GM19395 (cell line): ENCODE data around the gene LOC128125822.
"Not testable (repeated sequence)": the region's sequence is repeated elsewhere in the genome, so short reads cannot be mapped to it uniquely, and the experiment has no call there.

Experiments
- ATAC-seq: cut with Tn5 transposase; IDR thresholded peaks from one replicate; pipeline ENCODE4 v1.9.1; 2021; ENCODE audit warnings: mild to moderate bottlenecking, moderate library complexity; ENCODE audit not compliant: unreplicated experiment

The LOC128125822 gene

GRCh38 chr6:63572044-63572746 lies at the start of gene LOC128125822, which contains the start of gene PTP4A1:
Gene LOC128125822 (plus strand): TSS chr6:63572480.
Gene PTP4A1 (plus strand): TSS chr6:63572480. CDS start chr6:63576881, 4,401 bp downstream.
- peak; percentile 89 for ATAC-seq

- ATAC-seq: not testable (repeated sequence)
Measured at GRCh38 chr6:63522911-63523287, 49.4 kb upstream of the LOC128125822 start.

- no peak for ATAC-seq
Measured at GRCh38 chr6:63523630-63524029, 48.6 kb upstream of the LOC128125822 start.

DNA sequence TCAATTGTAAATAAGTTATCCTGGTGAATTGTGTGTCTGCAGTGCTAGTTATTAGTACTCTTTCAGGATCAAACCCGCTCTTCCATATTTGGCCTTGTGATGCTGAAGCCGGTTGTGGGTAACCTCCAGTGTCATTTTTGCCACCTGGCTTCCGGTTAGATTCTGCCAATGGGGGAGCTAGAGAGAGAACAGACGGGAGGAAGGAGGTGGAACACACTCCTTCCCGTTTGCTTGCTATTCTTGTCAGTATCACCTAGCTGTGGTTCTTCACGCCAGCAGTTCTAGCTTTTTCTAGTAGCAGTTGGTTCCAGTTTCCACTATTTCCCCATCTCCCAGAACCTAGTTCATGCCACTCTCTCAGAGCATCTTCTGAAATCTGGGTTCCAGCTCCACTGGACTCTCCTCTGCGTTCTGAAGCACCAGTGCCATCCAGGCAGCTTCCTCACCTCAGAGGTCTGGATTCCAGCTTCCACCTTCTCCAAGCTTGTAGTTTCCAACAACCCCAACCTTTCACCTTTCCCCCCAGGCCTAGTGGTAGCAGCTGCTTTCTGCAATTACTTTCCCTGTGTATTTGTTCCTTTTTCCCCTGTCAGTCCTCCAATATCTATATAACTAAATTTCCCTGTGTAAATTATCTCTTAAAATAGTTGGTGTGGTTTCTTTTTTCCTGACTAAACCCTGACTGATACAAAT lies 46.9 kb upstream of the LOC128125822 start:
- ATAC-seq: peak; percentile 33

DNA sequence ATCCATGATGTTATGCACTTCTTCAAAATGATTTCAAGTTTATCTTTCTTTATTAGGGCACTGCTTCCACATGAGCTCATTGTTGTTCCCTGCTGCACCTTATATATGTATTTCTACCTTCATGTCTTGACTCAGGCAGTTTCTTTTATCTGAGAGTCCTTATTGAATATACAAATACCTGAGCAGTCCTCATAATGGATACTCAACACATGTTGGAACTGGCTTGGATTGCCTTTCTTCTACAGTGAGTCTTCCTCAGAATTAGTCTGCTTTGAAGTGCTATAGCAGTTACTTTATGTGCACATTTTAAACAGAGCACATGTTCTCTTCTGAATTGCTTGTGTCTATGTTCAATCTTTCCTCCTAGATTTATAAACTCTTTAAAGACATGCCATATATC lies 45.3 kb upstream of the LOC128125822 start:
- no peak for ATAC-seq

GRCh38 chr6:63527658-63528514 lies 44.4 kb upstream of the LOC128125822 start:
- no peak for ATAC-seq

DNA sequence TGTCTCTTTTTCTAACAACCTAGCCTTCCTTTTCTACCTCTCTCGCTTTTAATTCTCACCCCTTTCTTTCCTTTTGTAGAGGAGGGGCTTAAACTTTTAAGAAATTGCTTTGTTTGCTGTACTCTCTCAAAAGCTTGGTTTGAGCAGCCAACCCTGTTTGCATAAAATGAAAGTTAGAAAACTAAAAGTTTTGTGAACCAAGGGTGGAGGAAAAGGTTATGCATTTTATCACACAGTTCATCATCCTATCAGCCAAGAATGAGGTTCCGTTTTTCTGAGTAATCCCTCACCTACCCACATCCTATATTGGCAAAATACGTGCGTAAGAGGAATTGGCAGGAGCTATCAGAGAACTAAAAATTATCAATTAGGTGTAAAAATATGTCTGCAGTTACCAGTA lies 42.8 kb upstream of the LOC128125822 start:
- ATAC-seq: peak; percentile 40

- no peak for ATAC-seq
Measured at GRCh38 chr6:63530182-63530581, 42.1 kb upstream of the LOC128125822 start.

DNA sequence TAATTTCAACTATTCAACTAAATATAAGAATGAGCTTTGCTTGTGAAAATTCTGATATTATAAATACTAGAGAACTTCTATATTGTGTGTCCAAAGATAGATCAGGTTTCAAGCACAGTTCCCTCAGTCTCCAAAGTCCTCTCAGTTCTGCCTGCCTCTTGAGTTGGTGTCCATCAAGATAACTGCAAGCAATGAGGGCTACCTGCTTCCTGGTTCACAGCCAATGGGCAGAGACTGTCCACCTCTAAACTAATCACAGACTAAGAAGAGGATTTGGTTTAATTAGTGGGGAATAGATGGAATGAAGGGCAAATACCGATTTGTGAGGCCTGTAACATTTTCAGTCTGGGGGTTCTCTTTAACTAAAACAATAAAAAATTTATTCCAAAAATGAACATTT lies 41.3 kb upstream of the LOC128125822 start:
- ATAC-seq: no peak

GRCh38 chr6:63533026-63533425 lies 39.3 kb upstream of the LOC128125822 start:
- no peak for ATAC-seq

- no peak for ATAC-seq
Measured at GRCh38 chr6:63533952-63534351, 38.3 kb upstream of the LOC128125822 start.

GRCh38 chr6:63537201-63537958 lies 34.9 kb upstream of the LOC128125822 start:
- ATAC-seq: peak; percentile 77

DNA sequence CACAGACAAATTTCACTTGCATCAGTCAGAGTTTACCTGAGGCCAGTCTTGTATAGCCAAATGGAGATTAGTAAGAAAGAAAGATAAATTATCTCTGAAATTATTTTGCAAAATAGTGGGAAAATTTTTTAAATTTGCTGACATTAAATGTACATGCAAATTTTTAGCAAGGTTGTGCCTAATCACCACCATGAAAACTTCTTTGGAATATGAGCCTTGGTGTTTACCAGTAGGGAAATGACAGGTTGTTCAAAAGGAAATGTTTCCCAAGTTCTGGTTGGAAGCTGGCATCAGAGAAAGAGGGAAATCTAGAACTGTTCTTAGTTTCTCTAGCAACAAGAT lies 34.4 kb upstream of the LOC128125822 start:
- ATAC-seq: no peak

- ATAC-seq: no peak
Measured at GRCh38 chr6:63538550-63538949, 33.7 kb upstream of the LOC128125822 start.

DNA sequence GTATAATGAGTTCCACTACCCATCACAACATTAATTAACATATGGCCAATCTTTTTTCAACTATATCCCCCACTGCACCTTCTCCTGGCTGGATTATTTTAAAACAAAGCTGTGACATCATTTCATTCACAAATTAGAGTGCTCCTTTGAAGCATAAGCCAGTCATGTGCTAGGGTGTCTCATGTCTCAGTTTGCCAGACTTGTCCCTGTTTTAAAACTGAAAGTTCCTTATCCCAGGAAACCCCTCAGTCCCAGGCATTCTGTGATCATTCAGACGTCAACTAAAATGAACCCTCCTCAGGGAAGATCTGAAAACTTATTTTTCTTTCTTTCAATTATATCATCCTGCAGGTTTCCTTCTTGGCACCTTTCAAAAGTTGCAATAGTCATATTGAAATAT lies 29.3 kb upstream of the LOC128125822 start:
- no peak for ATAC-seq

GRCh38 chr6:63543982-63544381 lies 28.3 kb upstream of the LOC128125822 start:
- no peak for ATAC-seq

DNA sequence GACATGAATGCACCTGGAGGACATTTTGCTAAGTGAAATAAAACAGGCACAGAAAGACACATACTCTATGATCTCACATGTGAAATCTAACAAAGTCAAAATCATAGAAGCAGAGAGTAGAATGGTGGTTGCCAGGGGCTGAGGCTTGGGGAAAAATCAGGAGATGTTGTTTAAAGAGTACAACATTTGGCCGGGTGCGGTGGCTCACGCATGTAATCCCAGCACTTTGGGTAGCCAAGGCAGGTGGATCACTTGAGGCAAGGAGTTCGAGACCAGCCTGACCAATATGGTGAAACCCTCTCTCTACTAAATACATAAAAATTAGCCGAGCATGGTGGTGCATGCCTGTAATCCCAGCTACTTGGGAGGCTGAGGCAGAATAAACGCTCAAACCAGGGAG lies 26.0 kb upstream of the LOC128125822 start:
- no peak for ATAC-seq

DNA sequence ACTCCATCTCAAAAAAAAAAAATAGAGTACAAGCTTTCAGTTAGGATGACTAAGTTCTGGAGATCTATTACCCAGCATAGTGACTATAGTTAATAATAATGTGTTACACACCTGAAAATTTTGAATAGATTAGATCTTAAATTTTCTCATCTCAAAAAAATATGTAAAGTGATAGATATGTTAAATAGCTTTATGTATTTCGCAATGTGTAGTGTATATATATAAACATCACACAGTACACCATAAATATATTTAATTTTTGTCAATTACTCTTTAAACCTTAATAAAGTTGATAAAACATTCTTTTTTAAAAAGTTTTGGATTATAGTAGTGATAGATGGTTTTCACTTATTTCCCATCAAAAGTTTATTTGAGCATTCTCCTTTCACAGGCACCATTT lies 25.6 kb upstream of the LOC128125822 start:
- ATAC-seq: no peak

DNA sequence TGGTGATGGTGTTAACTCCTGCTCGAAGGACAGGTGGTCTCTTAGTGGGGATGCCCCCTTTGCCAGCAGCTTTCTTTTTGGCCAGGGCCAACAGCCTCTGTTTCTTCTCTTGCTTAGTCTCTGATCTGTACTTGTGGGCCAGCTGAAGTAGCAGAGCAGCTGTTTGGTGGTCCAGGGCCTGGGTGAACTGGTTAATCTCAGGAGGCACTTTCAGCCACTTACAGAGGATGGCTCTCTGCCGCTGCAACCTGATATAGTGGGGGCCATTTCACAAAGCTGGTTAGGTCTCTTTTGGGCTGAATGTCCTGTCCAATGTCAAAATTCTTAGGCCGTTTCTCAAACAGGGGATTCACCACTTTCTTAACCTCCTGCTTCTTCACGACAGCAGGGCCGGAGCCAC lies 23.2 kb upstream of the LOC128125822 start:
- no peak for ATAC-seq

GRCh38 chr6:63553208-63553607 lies 19.1 kb upstream of the LOC128125822 start:
- ATAC-seq: peak; percentile 98

DNA sequence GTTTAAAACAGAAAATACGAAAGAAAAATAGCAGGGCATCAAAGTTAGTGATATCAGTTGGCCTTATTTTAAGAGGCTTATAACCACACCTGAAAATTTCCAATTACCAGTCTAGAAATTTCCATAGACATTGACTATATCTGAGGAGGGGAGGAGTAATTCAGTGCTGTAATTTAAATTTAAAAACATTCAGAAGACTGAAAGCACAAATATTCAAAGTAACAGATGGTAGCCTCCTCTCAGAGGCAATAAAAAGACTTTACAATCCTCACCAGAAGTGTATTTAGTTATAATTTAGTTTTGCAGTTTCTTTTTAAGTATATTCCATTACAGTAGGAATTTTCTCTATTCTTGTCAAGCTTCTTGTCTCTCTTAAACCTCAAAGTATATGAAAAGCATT lies 18.4 kb upstream of the LOC128125822 start:
- ATAC-seq: no peak
